HT1080 (cell line): ENCODE results near the gene NT5C. TPM values are rescaled to one million over a fixed set of nuclear protein-coding genes. Genes with fewer than 3 reads are reported as not detected.

ENCODE experiments used
- DNase-seq: peaks from one replicate; pipeline ENCODE4 v3.0.0-alpha.2; 2015; ENCODE audit warnings: low read depth
- small RNA-seq: library from RNA; depleted of rRNA; stranded (forward); fragments of <200 nt; gene quantifications from one replicate; pipeline ENCODE3, GENCODE V24; 2014
- total RNA-seq: library from RNA; depleted of rRNA; stranded (reverse); fragments of >200 nt; shearing (Covaris generic); gene quantifications from 2 replicates; pipeline ENCODE4 v1.2.3, GENCODE V29; 2014; rRNA removed

Gene NT5C
- total RNA-seq, 1 experiment from 2014 or later = 150 TPM

DNA sequence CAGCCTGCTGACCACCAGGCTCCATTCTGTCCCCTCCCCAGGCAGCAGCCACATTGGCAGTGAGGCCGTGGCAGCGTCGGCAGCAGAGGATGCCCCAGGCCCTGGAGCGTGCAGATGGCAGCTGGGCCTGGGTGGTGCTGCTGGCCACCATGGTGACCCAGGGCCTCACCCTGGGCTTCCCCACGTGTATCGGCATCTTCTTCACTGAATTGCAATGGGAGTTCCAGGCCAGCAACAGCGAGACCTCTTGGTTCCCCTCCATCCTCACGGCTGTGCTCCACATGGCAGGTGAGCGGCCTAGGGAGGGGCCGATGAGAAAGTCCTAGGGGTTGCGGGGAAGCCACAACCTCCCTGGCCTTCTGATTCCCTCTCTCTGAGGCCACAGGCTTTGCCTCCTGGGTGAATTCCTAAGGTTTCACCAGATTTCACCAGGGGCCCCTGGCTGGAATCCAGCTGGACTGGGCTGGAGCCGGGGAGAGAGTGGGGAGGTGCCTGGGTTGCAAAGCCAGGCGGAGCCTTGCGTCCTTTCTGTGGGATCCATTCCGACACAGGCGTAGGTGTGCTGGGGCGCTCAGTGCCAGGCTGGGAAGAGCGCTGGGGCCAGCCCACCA is 37.9 kb downstream of the NT5C start:
- DNase-seq = no peak

GRCh38 chr17:75091855-75092327 is 39.7 kb downstream of the NT5C start:
- DNase-seq = no peak

- DNase-seq = no peak
Measured at GRCh38 chr17:75090871-75091854, 40.4 kb downstream of the NT5C start.

GRCh38 chr17:75088465-75089417 is 42.8 kb downstream of the NT5C start:
- DNase-seq = no peak

- no peak for DNase-seq
Measured at GRCh38 chr17:75087558-75088453, 43.7 kb downstream of the NT5C start, which contains the start of gene SLC16A5. SLC16A5 (plus strand) TSS chr17:75087954; CDS start chr17:75093637, 5,683 bp downstream.

DNA sequence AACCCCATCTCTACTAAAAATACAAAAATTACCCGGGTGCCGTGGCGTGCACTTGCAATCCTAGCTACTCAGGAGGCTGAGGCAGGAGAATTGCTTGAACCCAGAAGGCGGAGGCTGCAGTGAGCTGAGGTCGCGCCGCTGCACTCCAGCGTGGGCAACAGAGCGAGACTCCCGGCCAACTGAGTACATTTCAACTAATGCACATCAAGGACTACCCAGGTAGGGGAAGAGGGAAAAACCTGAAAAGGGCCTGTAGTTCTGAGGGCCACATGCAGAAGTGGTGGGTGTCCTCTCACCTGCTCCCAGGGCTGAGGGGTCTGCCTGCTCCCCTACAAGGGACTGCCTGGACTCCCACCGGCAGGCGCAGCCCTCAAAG is 44.4 kb downstream of the NT5C start:
- no peak for DNase-seq

- DNase-seq = no peak
Measured at GRCh38 chr17:75086496-75087181, 44.9 kb downstream of the NT5C start.

DNA sequence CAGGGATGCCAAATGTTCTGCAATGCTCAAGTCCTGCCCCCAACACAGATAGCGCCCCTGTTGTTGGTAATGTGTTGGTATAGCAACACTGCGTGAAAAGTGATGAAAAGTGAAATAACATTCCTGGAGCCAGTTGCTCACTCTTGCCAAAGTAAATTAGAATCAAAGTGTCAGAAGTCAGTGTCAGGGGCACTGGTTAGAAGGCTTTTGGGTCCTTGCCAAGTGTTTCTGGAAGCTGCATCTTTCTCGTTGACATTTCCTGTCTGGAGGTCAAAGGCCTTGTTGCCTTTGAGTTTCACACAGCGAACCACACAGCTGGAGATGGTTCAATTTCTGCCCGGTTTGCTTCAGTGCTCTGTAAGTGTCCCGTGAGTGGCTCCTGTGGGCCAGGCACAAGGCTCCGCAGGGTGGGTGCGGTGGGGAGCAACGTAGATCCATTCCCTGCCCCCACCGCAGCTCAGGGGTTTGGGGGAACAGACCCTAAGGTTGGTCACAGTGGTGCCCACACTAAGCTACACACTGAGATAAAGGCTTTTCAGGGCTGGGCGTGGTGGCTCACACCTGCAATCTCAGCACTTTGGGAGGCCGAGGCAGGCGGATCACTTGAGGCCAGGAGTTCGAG is 47.4 kb downstream of the NT5C start:
- DNase-seq = no peak

DNA sequence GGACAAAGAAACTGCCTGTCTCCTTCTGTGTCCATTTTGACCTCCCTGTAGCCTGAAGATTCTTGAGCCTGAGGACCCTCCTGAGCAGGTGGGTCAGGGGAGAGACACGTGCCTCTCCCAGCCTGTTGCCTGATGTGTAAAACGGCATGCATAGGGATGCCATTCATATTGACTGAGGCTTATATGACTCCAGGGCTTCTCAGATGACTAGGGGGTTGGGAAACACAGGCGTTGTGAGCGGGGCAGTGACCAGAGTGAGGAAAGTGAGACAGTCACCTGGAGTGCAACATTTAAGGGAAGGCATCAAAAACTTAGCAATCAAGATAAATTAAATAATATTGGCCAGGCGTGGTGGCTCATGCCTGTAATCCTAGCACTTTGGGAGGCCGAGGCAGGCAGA is 48.9 kb downstream of the NT5C start:
- no peak for DNase-seq

DNA sequence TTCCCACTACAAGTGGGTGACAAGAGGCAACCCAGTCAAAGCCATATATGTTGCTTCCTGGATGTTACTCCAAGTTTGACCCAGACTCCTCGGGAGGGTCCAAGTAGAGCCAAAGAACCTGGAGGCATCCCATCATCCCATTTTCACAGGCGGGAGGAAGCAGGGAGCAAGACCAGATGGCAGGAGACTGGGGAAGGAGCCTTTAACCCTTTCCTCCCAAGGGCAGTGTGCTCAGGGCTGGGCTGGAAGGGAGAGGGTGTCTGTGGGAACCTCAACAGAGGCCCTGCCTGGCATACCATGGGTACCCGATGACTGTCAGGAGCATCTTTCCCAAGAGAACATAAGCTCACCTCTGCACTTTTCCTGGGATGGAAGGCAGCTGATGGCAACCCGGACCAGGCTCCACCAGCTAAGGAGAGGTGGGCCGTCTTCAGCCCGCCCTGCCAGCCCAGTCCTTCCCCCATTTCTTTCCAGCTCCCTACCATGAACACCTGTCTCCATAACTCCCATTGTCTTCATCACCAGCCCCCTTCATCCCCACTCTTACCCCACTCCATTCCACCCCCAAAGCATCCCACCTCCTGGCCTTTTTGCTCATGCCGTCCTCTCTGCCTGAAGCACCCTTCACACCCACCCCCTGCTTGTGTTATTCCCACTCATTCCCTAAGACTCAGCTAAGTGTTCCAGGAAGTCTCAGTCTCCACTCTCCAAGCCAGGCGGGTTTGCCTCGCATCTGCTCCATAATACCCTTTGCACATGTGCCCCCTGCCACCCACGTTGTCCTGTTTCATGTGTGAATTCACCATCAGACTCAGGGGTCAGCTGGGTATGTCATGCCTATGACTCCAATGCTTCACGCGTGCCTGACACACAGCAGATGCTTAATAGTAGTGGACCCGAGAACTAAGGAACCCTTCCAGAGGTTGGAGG is 49.7 kb downstream of the NT5C start:
- no peak for DNase-seq

Small RNAs within 50 kb of the gene (small RNA-seq; reads per million reads assigned to genes)
- gene RF00019 = not detected

Other genes with a start within 250 kb of the NT5C start
- gene FADS6, start 238.1 kb downstream of the NT5C start, total RNA-seq = not detected in 2 replicates
- gene USH1G, start 208.5 kb downstream of the NT5C start, total RNA-seq = not detected in 2 replicates
- not detected in 2 replicates for gene OTOP2, start 207.5 kb downstream of the NT5C start, total RNA-seq
- gene OTOP3, start 195.8 kb downstream of the NT5C start, total RNA-seq = not detected in 2 replicates
- gene HID1, start 159.0 kb downstream of the NT5C start, total RNA-seq = 0.13 and 1.8 TPM in 2 replicates
- 3.6 and 3.8 TPM in 2 replicates for gene CDR2L, start 144.1 kb downstream of the NT5C start, total RNA-seq
- 110 and 114 TPM in 2 replicates for gene MRPL58, start 119.1 kb downstream of the NT5C start, total RNA-seq
- 259 and 270 TPM in 2 replicates for gene ATP5PD, start 84.8 kb downstream of the NT5C start, total RNA-seq
- gene KCTD2, start 84.5 kb downstream of the NT5C start, total RNA-seq = 17.2 and 18.6 TPM in 2 replicates
- gene SLC16A5, start 43.8 kb downstream of the NT5C start, total RNA-seq = not detected in 2 replicates
- 8.0 and 8.2 TPM in 2 replicates for gene ARMC7, start 21.8 kb downstream of the NT5C start, total RNA-seq
- gene JPT1, start 22.8 kb upstream of the NT5C start, total RNA-seq = 260 and 308 TPM in 2 replicates
- gene SUMO2, start 51.2 kb upstream of the NT5C start, total RNA-seq = 314 and 319 TPM in 2 replicates
- gene NUP85, start 73.9 kb upstream of the NT5C start, total RNA-seq = 45.1 and 45.6 TPM in 2 replicates
- 14.9 and 15.4 TPM in 2 replicates for gene GGA3, start 129.9 kb upstream of the NT5C start, total RNA-seq
- gene MRPS7, start 130.1 kb upstream of the NT5C start, total RNA-seq = 123 and 139 TPM in 2 replicates
- gene MIF4GD, start 139.5 kb upstream of the NT5C start, total RNA-seq = 13.1 and 20.7 TPM in 2 replicates
- 31.1 and 32.0 TPM in 2 replicates for gene SLC25A19, start 157.7 kb upstream of the NT5C start, total RNA-seq